Measurements from ENCODE around the gene CHCHD10.

GRCh38 chr22:23737696-23738095 is 30.1 kb downstream of the CHCHD10 start:
- TF ChIP-seq, protein P1, sequence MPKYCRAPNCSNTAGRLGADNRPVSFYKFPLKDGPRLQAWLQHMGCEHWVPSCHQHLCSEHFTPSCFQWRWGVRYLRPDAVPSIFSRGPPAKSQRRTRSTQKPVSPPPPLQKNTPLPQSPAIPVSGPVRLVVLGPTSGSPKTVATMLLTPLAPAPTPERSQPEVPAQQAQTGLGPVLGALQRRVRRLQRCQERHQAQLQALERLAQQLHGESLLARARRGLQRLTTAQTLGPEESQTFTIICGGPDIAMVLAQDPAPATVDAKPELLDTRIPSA (CRISPR knock-in tag; IDR thresholded peaks at IDR 0.05; ENCODE audit: borderline replicate concordance), result no peak
- TF ChIP-seq, protein P2, sequence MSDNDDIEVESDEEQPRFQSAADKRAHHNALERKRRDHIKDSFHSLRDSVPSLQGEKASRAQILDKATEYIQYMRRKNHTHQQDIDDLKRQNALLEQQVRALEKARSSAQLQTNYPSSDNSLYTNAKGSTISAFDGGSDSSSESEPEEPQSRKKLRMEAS (IDR thresholded peaks at IDR 0.05), result no peak
- TF ChIP-seq CHCHD3 (CRISPR knock-in tag; IDR thresholded peaks at IDR 0.05) (no peak), POLR2AphosphoS5 (IDR thresholded peaks at IDR 0.05; ENCODE audit: low read depth, low read length) (no peak), AKNA (CRISPR knock-in tag; IDR thresholded peaks at IDR 0.05; ENCODE audit: borderline replicate concordance) (no peak), NFATC3 (CRISPR knock-in tag; IDR thresholded peaks at IDR 0.05) (no peak), ISX (CRISPR knock-in tag; conservative IDR thresholded peaks at IDR 0.05) (no peak)
